COLO668 (cell line): ENCODE results near the gene PTPRG.
A peak's percentile ranks its signal among the peaks of the same experiment; 100 is the strongest.

Source experiments
- DNase-seq: peaks from one replicate; lab custom pipeline; 2025; ENCODE audit not compliant: unreplicated experiment; lab: John Stamatoyannopoulos, UW

PTPRG gene

DNA sequence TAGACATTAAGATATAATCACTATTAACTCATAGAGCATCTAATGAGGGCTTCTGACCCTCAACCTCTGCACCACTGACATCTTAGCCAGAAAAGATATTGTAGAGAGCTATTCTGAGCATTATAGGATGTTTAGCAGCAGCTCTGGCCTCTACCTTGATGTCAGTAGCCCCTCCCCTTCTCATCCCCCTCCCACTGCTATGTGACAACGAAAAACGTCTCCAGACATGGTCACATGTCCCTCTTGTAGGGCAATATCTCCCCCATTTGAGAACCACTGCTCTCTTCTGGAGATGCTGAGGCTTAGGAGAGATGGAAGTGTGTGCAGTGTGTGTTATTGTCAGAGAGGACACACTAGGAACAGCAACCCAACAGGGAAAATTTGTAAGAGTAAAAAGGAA is 569.7 kb downstream of the PTPRG start:
- no peak for DNase-seq

DNA sequence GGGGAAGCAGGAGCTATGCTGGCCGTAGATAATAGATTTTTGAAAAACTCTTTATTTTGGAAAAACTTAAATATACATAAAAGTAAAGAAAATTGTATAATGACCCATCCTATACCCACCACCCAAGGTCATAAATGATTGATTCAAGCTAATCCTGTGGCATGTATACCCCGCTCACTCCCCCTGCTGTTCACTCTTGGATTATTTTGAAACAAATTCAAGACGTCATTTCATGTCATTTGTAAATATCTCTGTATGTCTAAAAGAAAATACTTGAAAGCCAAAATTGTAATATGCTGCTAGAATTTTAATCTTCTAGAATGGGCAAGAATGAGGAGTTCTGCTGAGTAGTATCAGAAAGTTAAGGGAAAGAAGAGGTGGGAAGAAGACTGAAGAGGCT is 570.2 kb downstream of the PTPRG start:
- no peak for DNase-seq

DNA sequence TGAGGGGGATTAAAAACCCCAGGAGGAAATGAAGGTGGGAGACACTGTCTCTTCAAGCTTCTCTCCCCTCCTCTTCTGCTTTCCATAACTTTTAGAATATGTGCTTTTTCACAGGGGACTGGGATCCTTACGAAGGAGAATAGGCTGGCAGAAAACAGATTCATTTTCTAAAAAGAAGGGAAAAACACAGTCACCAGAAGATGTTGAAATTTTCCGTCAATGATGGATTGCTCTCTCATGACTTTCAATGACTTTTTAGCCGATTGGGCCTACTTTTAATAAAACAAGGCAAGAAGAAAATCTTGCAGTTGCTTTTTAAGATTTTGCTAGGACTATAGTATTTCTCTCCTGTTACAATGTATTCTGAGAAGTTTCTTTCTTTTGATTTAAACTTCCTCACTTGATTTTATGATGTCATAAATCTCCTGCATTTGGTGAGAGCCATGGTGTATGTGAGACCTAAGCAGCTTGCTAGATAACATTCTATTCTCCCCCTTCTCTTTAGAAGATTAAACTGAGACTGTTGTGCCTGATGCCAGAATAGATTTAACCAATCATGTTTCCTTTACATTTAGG is 570.7 kb downstream of the PTPRG start:
- DNase-seq: no peak

DNA sequence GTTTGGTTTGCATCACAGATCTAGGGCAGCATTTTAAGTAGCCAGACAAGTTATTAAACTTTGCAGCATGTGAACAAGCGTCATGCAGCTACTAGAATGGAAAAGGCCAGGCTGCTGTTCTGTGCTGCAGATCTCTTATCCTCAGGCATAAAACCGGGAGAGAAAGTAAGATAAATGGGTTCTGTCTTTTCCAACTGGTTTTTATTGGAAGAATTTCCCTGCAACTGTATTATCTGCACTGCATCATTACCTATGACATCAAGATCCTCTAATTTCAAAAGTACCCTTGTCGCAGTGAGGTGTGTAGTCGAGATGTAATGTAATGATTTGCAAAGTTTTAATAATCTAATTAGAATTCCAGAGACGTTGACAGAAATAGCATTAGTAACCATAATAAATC is 571.6 kb downstream of the PTPRG start:
- DNase-seq: no peak

DNA sequence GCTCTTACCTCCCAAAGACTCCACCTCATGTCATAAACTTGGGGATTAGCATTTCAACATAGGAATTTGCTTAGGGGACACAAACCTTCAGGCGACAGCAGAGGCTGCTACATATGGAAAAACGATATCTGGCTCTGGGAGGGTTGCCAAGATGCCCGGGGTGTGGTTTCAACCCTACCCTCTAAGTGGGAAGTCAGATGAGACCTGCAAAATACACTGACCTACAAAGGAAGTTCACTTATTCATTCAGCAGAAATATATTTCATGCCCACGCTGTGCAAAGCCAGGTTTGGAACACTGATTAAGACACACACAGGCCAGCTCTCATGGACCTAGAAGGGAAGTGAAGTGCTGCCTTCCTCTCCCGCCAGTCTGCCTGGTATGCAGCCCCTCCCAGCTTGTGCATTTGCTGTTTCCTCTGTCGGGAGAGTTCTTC is 572.7 kb downstream of the PTPRG start:
- DNase-seq: no peak

DNA sequence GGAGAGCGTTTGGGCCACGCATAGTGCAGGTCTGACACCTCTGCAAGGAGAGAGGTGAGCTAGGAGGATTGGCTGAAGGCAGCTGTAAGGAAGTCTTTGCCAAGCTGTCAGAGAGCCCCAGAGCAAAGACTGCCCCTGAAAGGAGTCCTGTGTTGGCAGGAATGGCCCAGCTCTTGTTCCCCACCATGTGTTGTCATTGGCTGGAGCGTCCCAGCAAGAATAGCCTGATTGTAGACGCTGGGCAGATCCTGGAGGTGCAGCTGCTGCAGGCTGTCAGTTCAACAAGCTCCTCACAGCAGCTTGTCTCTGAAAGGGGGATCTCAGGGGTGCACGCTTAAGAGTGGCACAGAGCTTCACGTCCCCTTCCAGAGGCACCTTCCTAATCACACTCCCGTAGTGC is 574.4 kb downstream of the PTPRG start:
- no peak for DNase-seq

DNA sequence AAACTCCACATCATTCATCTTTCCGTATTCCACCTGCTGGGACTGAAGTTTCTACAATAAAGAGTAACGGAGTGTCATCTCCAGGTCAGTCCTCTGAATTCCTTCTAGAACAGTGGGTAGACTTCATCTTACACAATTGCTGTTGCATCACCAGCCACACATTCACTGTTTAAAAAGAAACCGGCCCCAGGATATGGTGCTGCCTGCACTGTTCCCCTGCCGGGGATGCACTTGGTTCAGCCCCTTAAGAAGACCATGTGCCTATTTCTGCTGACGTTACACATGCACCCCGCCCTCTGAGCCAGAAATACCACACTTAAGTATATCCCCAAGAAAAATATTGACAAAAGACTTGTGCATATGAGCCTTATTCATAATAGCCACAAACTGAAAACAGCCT is 578.6 kb downstream of the PTPRG start:
- DNase-seq: no peak

DNA sequence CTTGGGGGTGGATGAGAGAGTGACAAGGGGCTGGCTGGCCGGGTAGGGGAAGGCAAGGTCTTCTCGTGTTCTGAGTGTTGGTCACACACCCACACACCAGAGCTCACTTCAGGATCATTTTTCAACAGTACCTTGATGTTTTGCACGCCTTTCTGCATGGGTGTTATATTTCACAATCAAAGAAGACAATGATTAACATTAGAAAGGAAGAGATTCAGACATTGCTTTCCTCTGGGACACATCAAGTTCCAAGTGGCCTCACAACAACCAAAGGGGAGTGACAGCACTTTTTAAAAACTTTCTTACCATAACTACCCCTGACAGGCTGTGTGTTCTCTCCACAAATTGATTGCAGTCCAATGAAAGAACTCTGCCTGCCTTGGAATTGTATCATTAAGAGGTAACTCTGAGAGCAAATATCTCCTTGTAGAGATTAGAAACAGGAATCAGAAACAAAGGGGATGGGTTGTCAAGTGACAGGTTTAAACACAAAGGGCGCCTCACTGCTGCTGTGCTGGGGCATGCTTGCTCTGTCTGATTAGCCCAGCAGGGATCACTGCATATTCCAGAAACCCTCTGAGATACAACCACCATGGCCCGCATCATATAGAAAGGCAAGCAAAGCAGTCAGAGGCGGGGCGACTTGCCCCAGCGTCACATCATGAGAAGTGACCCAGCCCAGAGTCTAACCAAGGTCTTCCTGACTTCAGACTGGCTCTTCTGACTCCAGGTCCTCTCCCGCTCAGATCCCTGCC is 581.1 kb downstream of the PTPRG start:
- DNase-seq: no peak

DNA sequence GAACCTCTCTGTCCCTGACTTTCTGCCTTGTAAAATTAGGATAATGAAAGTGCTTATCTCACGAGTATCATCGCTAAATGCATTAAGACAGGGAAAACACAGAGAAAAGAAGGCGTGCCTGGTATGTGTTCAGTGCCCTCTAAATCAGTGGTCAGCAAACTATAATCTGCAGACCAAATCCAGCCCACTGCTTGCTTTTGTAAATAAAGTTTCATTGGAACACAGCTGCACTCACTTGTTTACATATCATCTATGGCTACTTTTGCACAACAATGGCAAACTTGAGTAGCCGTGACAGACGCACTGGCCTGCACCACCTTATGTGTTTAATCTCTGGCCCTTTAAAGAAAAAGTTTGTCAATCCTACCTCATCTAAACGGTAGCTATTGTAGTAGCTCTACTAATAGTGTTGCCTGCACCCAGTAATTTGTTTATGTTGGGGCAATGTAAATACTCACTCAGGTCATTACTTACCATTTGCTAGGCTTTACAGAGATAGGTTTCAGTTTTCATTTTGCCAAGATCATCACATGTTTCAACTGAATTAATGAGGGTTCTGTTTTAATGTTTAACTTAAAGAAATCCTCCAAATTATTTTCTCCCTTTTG is 582.6 kb downstream of the PTPRG start:
- DNase-seq: peak; percentile 16

DNA sequence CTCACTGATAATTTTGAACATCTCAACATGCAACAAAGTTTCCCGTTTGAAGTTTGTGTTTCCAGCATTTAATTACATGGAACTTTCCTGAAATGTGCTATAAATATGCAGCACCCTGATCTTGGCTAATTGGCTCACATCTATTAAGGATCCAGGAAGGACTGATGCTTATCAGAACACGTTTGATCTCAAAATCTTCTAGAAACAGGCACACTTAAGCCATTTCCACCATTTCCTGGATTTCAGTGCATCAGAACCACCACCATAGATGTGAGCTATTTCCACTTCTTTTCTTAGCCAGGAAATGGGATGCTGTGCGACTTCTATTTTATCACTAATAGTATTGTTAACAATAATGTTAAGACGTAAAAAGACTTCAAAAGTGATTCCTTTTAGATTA is 583.1 kb downstream of the PTPRG start:
- no peak for DNase-seq

DNA sequence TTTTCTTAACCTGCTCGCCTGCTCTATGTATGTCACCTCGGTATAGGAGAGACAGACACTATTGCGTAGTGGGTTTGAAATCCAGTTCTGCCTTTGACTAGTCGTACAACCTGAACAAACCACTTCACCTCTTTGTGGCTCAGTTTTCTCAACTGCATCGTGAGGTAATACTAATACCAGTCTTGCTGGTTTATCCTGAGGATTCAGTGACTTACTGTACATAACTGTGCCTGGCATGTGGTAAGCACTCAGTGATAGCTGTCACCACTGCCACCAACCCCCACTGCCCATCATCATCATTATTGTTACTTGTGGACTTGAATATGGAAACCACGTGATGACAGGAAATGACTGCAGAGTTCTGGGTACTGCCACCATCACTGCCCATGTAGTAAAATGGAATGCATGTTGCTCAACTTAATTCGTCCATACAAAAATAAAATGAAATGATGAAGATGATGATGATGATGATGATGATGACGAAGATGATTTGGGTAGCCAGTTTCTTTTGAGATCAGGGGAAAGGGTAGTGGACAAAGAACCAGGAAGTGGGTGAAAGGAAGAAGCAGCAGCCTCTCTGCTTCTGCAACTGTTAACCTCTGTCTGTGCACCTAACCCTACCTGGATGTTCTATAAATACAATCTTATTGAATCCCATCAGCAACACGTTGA is 583.9 kb downstream of the PTPRG start:
- no peak for DNase-seq

DNA sequence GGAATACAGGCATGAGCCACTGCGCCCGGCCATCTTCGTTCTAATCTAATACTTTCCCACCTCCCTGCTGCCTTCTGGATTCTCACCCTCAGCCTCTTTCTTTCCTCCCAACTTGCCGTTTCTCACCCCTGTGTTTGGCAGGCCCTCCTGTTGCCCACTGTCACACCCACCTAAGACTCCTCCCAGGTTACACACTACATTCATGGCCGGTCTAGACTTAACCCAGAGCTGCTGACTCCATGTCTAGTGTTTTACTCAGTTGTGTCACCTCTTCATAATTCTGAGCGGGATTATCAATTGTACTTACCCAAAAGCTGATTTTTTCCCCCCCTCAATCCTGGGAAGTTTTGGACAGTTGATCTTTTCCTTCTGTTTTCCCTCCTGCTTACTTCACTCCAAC is 588.2 kb downstream of the PTPRG start:
- DNase-seq: no peak

DNA sequence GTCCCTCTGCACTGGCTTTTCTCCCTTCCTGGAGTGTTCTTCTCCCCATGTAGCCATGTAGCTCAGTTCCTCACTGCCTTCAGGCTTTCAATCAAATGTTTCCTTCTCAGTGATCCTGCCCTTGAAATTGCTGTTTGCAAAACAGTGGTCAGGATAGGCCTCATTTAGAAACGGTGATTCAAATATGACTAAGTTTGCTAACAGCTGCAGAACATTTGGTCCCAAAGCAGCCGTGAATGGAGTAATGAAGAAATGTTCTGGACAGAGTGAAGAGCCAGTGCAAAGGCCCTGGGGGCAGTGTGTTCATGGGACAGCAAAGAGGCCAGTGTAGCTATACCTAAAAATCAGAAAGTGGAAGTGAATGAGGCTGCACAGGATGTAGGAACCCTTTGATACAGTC is 588.6 kb downstream of the PTPRG start:
- DNase-seq: no peak

DNA sequence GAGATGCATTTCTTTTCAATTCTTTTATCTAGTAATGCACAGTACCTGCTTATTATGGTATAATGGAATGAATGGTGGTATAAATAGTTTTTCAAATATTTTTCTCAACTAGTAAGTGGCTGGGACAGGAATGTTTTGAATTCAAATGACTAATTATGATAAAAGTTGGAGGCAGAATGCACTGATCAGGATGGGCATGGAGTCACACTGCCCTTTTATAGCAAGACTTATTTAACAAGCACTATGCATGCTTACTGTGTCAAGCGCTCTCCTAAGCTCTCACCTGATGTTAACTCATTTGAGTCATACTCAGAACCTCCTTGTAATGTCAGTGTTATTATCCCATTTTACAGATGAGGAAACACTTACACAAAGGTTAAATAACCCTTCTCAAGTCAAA is 590.2 kb downstream of the PTPRG start:
- DNase-seq: no peak

DNA sequence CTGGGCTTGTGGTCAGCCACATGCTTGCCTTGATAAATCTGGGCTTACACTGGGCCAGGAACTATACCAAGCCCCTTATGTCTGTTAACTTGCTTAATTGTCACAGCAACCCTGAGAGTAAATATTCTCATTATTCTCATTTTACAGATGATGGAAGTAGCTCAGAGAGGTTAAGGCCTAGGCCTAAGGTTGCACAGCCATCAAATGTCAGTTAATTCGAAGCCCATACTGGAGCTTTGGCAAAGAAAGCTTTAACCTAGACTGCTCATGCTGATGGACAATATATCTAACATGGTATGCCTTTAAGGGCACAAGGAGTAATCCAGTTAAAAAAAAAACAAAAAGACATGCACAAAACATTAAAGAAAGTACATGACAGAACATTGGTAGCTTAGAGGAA is 591.9 kb downstream of the PTPRG start:
- no peak for DNase-seq

DNA sequence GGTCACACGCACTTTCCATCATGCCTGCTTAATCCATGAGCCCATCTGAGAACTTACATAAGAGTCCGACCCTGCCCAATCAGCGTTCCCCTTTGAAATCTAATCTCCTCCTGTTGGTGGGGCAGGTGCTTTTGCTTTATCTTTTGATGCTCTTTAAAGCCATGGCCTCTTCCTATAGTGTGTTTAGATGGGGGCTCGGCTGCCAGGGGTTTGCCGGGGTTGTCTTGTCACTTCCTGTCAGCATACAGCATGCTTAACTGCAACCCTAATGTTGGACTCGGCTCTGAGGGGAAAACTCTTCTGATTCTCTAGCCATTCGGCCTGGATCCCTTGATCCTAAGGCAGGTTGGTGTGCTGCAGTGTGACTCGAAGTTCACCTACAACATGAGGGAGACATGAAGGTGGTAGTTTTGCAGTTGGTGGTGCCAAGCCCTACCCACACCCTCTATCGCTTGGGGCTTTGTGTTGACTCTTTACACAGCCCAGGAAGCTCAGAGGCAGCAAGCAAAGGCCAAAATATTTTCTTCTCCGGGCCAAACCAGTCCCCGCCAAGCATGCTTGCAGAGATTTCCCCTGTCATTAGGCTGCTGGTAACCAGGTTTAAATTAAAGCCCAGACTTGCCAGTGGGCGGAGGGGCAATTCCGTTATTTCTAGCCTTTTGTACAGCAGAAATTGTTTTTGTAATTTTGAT is 593.2 kb downstream of the PTPRG start:
- DNase-seq: no peak

DNA sequence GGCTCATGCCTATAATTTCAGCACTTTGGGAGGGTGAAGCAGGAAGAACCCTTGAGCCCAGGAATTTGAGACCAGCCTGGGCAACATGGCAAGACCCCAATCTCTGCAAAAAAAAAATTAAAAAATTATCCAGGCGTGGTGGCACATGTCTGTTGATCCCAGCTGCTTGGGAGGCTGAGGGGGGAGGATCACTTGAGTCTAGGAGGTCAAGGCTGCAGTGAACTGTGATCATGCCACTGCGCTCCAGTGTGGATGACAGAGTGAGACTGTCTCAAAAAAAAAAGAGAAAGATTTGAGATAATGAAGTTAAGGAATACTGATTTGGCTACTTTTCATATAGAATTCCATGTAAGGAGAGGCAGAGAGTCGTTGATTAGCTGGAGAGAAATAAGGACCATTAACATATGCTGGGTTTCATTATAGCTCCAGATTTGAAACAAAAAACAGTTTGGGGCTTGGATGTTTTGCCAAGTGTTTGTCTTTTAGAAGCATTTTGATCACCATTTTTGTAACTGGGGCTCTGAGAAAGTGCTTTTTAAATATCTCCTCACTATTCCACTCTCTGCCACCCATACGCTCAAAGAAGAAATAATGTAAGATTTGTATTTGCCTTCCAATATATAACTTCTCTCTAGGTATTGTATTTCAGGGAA is 597.8 kb downstream of the PTPRG start:
- DNase-seq: no peak

DNA sequence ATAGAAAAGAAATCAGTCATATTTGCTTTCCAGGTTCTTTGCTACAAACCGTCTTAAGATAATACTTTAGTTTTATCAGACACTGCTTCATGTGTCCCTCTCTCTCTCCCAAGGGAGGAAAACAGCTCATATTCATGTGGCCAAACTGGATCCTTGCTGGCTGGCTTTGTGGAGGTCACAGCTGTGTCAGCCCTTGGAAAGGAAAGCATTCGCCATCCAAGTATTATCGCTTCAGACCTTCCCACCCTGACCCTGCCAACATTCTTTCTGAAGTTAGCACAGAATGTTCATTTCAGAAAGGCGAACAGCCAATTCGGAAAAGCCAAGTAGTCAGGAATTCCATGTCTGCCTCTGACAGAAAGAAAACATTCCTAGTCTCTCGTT is 598.3 kb downstream of the PTPRG start:
- no peak for DNase-seq

DNA sequence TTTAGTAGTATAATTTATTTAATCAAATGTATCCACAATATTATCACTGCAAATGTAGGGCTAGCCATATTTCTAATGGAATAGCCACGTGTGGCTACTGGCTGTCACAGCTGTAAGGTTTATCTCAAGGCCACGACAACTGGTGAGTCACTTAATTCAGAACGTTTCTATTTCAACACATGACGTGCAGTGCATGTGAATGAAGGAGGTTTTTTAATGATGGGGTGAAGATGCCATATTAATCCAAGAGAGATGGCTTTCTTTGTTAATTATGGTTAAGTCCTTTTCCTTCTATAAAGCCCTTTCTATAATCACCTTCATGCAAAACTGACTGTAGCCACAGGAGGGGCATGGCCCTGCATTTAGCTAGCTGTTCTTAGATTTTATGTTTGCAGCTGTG is 600.0 kb downstream of the PTPRG start:
- DNase-seq: no peak

DNA sequence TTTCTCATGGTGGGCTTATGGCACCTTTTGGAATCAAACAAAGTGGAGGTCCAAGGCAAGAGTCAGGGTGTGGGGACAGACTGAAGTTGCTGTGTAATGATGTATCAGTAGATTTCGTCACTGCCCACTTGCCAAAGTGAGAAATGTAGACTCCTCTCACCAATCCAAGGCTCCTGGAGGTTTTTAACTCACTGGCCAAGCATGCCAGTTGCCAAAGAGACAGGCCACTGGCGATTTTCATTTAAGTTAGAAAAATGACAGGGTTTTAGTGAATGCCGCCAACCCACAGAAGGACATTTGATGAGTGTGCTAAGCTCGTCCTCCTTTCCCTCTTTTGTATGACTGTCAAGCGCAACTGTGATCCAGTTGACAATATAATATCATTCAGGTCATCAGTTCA is 602.8 kb downstream of the PTPRG start:
- DNase-seq: no peak

DNA sequence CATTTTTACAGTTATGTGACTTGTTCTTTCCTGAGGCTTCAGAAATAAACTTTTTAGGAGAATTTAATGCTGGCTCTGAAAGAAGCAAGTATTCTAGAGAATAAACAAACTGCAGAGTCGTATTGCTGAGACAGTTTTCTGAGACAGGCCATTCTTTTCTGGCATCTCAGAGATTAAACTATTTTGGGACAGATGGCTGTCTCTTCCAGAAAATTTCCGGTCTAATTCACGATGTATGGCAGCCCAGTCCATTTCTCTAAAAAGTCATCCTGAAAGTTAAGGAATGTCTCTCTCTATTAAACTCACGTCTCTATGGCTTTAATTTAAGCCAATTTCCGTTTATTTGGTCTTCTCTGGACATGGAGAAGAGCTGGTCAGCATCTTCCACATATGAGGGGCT is 603.4 kb downstream of the PTPRG start:
- DNase-seq: no peak
